ENCODE results near the gene CLCF1.

CLCF1 gene

GRCh38 chr11:67418476-67419281, 45.3 kb upstream of the CLCF1 start:
- DNase-seq (ENCODE audit: low read depth) = no peak
- TF ChIP-seq, protein P1, sequence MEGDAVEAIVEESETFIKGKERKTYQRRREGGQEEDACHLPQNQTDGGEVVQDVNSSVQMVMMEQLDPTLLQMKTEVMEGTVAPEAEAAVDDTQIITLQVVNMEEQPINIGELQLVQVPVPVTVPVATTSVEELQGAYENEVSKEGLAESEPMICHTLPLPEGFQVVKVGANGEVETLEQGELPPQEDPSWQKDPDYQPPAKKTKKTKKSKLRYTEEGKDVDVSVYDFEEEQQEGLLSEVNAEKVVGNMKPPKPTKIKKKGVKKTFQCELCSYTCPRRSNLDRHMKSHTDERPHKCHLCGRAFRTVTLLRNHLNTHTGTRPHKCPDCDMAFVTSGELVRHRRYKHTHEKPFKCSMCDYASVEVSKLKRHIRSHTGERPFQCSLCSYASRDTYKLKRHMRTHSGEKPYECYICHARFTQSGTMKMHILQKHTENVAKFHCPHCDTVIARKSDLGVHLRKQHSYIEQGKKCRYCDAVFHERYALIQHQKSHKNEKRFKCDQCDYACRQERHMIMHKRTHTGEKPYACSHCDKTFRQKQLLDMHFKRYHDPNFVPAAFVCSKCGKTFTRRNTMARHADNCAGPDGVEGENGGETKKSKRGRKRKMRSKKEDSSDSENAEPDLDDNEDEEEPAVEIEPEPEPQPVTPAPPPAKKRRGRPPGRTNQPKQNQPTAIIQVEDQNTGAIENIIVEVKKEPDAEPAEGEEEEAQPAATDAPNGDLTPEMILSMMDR (conservative IDR thresholded peaks at IDR 0.05; ENCODE audit: control insufficient read depth, insufficient read depth, low read depth, low read length) = no peak
- H3K4me3 ChIP-seq (ENCODE audit: control insufficient read depth, low read depth, low read length) = no peak overlapping the region

DNA sequence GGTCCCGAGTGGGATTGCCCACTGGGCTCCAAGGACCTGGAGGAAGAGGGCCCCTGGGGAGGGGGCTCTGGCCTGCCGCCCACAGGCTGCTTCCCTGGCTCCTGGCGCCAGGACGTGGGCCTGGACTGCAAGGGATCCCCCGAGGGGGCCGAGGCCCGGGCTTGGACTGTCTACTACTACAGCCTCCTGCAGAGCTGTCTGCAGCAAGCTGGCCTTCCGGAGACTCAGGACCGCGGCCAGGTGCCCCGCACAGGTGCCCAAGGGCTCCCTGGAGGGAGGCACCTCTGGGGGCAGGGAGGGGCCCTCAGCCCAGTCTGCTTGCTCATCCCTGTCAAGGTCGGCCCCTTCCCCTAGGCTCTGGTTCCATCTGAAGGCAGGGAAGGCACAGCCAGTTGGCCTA, 44.0 kb upstream of the CLCF1 start:
- no peak overlapping the region for H3K4me3 ChIP-seq (ENCODE audit: control insufficient read depth, low read depth, low read length)
- no peak for DNase-seq (ENCODE audit: low read depth)
- TF ChIP-seq, protein P1 (conservative IDR thresholded peaks at IDR 0.05; ENCODE audit: control insufficient read depth, insufficient read depth, low read depth, low read length) = no peak

DNA sequence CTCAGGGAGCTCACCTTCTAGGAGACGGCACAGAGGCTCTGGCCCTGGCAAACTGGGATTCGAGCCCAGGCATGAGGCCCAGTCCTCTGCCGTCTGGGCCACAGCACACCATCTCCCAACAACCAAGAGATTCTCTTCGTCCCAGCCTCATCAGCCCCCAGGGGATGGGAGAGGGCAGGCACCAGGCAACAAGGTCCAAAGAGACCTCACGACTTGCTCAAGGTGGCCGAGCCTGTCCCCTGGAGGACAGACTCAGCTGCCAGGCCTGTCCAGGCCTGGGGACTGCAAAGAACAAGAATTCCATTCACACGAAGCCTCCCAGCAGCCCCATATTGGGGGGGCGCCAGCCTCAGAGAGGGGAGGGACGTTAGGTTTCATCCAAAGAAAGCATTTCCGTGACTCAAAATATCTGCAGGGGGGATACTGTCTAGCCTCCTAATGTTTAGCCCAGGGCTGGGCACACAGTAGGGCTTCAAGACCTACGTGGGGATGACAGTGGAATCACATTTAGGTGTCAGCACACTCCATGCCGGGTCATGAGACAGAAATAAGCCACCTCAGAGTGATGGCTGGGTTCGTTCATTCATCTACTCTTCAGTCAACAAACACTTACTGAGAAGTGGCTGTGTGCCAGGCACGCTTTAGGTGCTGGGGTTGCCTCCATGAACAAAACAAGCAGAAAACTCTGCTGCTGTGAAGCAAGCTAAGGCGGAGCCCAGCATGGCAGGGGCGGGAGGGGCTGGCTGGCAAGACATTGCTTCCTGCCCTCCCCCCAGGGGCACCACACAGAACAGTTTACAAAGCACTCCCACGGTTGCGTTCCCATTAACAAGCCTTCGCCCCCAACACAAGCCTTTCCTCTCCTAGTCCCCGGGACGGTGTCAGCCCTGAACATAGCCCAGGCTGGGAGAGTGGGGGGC, 43.3 kb upstream of the CLCF1 start:
- no peak overlapping the region for H3K4me3 ChIP-seq (ENCODE audit: control insufficient read depth, low read depth, low read length)
- no peak for DNase-seq (ENCODE audit: low read depth)
- TF ChIP-seq, protein P1 (conservative IDR thresholded peaks at IDR 0.05; ENCODE audit: control insufficient read depth, insufficient read depth, low read depth, low read length) = no peak

GRCh38 chr11:67415501-67416304, 42.3 kb upstream of the CLCF1 start, which contains the start of gene CARNS1:
Gene CARNS1, plus strand, starts transcription at chr11:67415678. Its CDS starts 522 bp downstream, at chr11:67416200.
- TF ChIP-seq, protein P1 (conservative IDR thresholded peaks at IDR 0.05; ENCODE audit: control insufficient read depth, insufficient read depth, low read depth, low read length) = no peak
- DNase-seq (ENCODE audit: low read depth) = no peak
- no peak within 1 kb of the TSS for H3K4me3 ChIP-seq (ENCODE audit: control insufficient read depth, low read depth, low read length)

- TF ChIP-seq, protein P1 (conservative IDR thresholded peaks at IDR 0.05; ENCODE audit: control insufficient read depth, insufficient read depth, low read depth, low read length) = no peak
- no peak overlapping the region for H3K4me3 ChIP-seq (ENCODE audit: control insufficient read depth, low read depth, low read length)
- DNase-seq (ENCODE audit: low read depth) = no peak
Measured at GRCh38 chr11:67413266-67413849, 40.0 kb upstream of the CLCF1 start.

Measured in fibroblast of mammary gland (primary cell).